HepG2 (cell line): ENCODE results near the gene RPS28. TPM values are rescaled to one million over a fixed set of nuclear protein-coding genes. Genes with fewer than 3 reads are reported as not detected.
A peak's percentile ranks its signal among the peaks of the same experiment; 100 is the strongest.

Experiments
- AGO2 ChIP-seq: fragments of 200-400 bp; formaldehyde crosslinking; optimal IDR thresholded peaks from 2 replicates; pipeline ENCODE3; 2017; ENCODE audit warnings: mild to moderate bottlenecking, low read depth, low read length, moderate library complexity
- ASH2L ChIP-seq: fragments of 300-600, 200-600 bp; sonication (generic); IDR thresholded peaks from 2 replicates; pipeline ENCODE4 v1.7.0; 2017; ENCODE audit warnings: low read depth, mild to moderate bottlenecking, moderate library complexity, mixed read lengths, low read length; ENCODE audit not compliant: insufficient read length
- BCL3 ChIP-seq: sonication (generic); formaldehyde crosslinking; IDR thresholded peaks from 2 replicates; pipeline ENCODE4 v1.5.1; 2020; ENCODE audit warnings: mild to moderate bottlenecking, missing genetic modification reagents, moderate library complexity
- ELF4 ChIP-seq: sonication (generic); formaldehyde crosslinking; IDR thresholded peaks from 2 replicates; pipeline ENCODE4 v1.5.0; 2020; ENCODE audit warnings: missing genetic modification reagents, mild to moderate bottlenecking, moderate library complexity, borderline replicate concordance
- HOXA5 ChIP-seq: sonication (generic); formaldehyde crosslinking; IDR thresholded peaks from 2 replicates; pipeline ENCODE4 v1.4.0; 2020; ENCODE audit warnings: missing genetic modification reagents
- NFATC3 ChIP-seq: sonication (generic); formaldehyde crosslinking; IDR thresholded peaks from 2 replicates; pipeline ENCODE4 v1.5.1; 2020; ENCODE audit warnings: mild to moderate bottlenecking, missing genetic modification reagents
- POLR2G ChIP-seq: fragments of 200-400 bp; formaldehyde crosslinking; IDR thresholded peaks from 2 replicates; pipeline ENCODE4 v1.6.1; 2018; ENCODE audit warnings: mild to moderate bottlenecking, low read depth, low read length, moderate library complexity
- PRDM10 ChIP-seq: sonication (generic); formaldehyde crosslinking; IDR thresholded peaks from 2 replicates; pipeline ENCODE4 v1.4.0; 2020; ENCODE audit warnings: low read depth, missing genetic modification reagents
- SNAPC5 ChIP-seq: sonication (generic); formaldehyde crosslinking; IDR thresholded peaks from 2 replicates; pipeline ENCODE4 v1.8.1; 2023; ENCODE audit warnings: mild to moderate bottlenecking, missing genetic modification reagents, borderline replicate concordance
- THYN1 ChIP-seq: sonication (generic); formaldehyde crosslinking; IDR thresholded peaks from 2 replicates; pipeline ENCODE4 v1.8.1; 2023; ENCODE audit warnings: low read depth, mild to moderate bottlenecking, moderate library complexity, missing genetic modification reagents, borderline replicate concordance
- polyA plus RNA-seq, 8 experiments: library from polyadenylated mRNA; depleted of rRNA in 3 of 8; stranded (reverse) in 7 of 8; unstranded in 1 of 8; fragments of >200 nt; fragmentation: Illumina TruSeq in 4 of 8; extraction: Trizol in 4 of 8; gene quantifications; 2 replicates each; pipeline versions ENCODE4 v1.2.1 to v1.2.3, GENCODE V29; 2011 to 2016; ENCODE audit warnings: low read depth in 4 of 8, missing spikeins in 1 of 8, mixed read lengths in 1 of 8; ENCODE audit not compliant: insufficient read depth in 1 of 8
- total RNA-seq, 5 experiments: library from RNA; depleted of rRNA; stranded (reverse); fragments of >200 nt; fragmentation: Illumina TruSeq; extraction: Trizol; gene quantifications; 2 replicates each; pipeline ENCODE4 v1.2.3, GENCODE V29; 2016; ENCODE audit warnings: low read depth in 1 of 5

Gene RPS28
- total and polyA plus RNA-seq, 2 of the 13 experiments (the other 11 are each of a cell fraction or from before 2014, with no cell fraction given): 281 to 545 TPM

DNA sequence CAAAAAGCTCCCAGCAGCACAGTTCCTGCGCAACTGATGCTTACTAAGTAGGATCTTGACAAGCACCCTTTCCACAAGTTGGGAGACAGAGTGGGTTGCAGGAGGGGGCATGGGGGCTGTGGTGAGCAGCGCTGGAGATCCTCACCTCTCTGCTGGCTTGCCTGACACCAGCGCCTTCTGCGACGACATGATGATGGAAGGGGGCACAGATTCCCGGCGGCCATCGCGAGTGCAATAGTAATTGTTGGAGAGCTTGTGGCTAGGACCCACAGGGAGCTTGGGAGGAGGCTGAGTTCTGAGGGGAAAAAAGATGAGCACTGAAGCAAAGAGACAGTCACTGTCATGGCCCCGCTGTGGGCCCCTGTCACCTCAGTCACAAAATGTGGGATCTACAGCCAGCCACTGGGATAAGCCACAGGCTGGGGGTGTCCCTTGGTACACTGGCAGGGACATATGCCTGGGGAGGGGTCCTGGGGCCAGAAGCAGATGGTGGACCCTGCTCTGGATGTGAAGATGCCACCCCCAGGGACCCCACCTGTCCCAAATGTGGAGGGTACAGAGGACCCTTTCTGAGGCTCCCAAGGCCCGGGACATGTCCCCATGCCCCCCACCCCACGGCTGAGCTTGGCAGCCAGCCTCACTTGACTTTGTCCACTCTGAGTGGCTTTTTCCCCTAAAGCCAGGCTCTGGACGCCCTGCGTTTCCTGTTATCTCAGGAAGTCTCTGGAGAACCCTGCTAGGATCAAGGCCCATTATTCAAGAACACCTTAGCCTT lies 4.8 kb upstream of the RPS28 start (continued):
- TF ChIP-seq PRDM10 (CRISPR knock-in tag) (no peak), BCL3 (CRISPR knock-in tag) (0 out of 2 replicates have a peak, but pooled peaks have one; percentile 18), SNAPC5 (CRISPR knock-in tag) (no peak), THYN1 (CRISPR knock-in tag) (no peak), AGO2 (peak; percentile 83), ELF4 (CRISPR knock-in tag) (no peak), ASH2L (no peak), POLR2G (peak; percentile 61; the same call in 1 of the 2 replicates), NFATC3 (CRISPR knock-in tag) (no peak), HOXA5 (no peak)
- TF ChIP-seq, all 625 proteins: peak for 4
